ENCODE results near the gene ARNT2.

GRCh38 chr15:80502782-80503181 lies 98.6 kb downstream of the ARNT2 start:
- TF ChIP-seq CTCF (IDR thresholded peaks at IDR 0.05; ENCODE audit: poor library complexity) (no peak), EZH2 (IDR thresholded peaks at IDR 0.05; ENCODE audit: borderline replicate concordance) (no peak), EZH2phosphoT487 (IDR thresholded peaks at IDR 0.05; ENCODE audit: low read depth, severe bottlenecking, unreplicated experiment) (no peak)

All from hepatocyte (in vitro differentiated cells).